GM18907 (cell line): ENCODE measurements around the gene ARHGEF35.
"Not testable (repeated sequence)": the region's sequence is repeated elsewhere in the genome, so short reads cannot be mapped to it uniquely, and the experiment has no call there.

Source experiments
- ATAC-seq: cut with Tn5 transposase; IDR thresholded peaks from one replicate; pipeline ENCODE4 v1.9.1; 2021; ENCODE audit warnings: mild to moderate bottlenecking, moderate library complexity; ENCODE audit not compliant: unreplicated experiment

ARHGEF35 gene

GRCh38 chr7:144179165-144179479 is 16.5 kb downstream of the ARHGEF35 start:
- peak; percentile 23 for ATAC-seq

- peak; percentile 99 for ATAC-seq
Observed at GRCh38 chr7:144178380-144179164, 17.1 kb downstream of the ARHGEF35 start.

GRCh38 chr7:144174613-144175012 is 21.0 kb downstream of the ARHGEF35 start:
- no peak for ATAC-seq

- ATAC-seq, result not testable (repeated sequence)
Observed at GRCh38 chr7:144171594-144172350, 23.9 kb downstream of the ARHGEF35 start.

- no peak for ATAC-seq
Observed at GRCh38 chr7:144164784-144165183, 30.8 kb downstream of the ARHGEF35 start.

- ATAC-seq, result no peak
Observed at GRCh38 chr7:144158861-144159260, 36.8 kb downstream of the ARHGEF35 start.

- no peak for ATAC-seq
Observed at GRCh38 chr7:144148224-144148827, 47.3 kb downstream of the ARHGEF35 start.

- no peak for ATAC-seq
Observed at GRCh38 chr7:144144426-144144825, 51.2 kb downstream of the ARHGEF35 start.

- ATAC-seq, result no peak
Observed at GRCh38 chr7:144142187-144142586, 53.4 kb downstream of the ARHGEF35 start.

- no peak for ATAC-seq
Observed at GRCh38 chr7:144137501-144137900, 58.1 kb downstream of the ARHGEF35 start.
